HG03045 (cell line): ENCODE measurements around the gene HVCN1.
"Not testable (repeated sequence)": the region's sequence is repeated elsewhere in the genome, so short reads cannot be mapped to it uniquely, and the experiment has no call there.

Source experiments
- ATAC-seq: cut with Tn5 transposase; IDR thresholded peaks from one replicate; pipeline ENCODE4 v1.9.1; 2021; ENCODE audit warnings: mild to moderate bottlenecking, moderate library complexity; ENCODE audit not compliant: unreplicated experiment

Gene HVCN1

DNA sequence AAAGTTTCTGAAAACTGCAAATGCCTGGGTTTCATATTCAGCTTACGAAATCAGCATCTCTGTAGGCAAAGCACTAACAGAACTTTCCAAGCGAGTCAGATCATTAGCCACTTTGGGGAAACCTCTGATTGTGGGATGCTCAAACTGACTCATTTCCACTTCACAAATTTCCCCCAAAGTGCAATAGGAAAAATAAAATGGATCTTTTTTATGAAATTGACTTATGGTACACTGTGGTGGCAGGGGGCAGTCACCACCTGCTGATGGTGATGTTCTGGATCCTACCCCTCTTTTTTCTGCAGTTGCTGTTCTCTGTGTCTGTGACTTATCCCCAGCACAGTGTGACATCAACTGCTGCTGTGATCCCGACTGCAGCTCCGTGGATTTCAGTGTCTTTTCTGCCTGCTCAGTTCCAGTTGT lies 69.4 kb downstream of the HVCN1 start:
- peak; percentile 41 for ATAC-seq

DNA sequence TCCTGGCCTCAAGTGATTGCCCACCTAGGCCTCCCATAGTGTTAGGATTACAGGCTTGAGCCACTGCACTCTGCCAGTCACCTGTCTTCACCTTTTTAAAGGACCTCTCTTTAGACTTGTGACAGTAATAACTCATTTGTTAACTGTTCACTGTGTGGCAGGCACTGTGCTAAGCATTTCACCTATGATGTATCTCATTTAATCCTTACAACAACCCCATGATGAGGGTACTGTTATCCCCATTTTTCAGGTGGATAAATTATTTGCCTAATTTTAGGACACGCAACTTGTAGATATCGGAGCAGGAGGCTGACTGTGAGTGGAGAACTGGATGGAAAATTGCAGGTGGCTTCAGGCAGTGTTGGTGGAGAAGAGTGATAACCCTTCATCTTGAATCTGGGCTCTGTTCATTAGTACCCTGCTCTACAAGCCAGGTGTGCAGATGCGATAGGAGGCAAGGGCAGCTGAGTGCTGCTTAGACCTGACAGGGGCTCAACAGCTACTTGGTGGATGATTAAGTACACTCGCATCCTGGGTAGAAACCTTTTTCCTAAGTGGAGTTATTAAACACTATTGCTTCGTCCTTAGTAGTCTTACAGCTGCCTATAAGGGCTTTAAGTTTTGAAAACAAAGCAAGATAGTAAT lies 72.3 kb downstream of the HVCN1 start:
- no peak for ATAC-seq

DNA sequence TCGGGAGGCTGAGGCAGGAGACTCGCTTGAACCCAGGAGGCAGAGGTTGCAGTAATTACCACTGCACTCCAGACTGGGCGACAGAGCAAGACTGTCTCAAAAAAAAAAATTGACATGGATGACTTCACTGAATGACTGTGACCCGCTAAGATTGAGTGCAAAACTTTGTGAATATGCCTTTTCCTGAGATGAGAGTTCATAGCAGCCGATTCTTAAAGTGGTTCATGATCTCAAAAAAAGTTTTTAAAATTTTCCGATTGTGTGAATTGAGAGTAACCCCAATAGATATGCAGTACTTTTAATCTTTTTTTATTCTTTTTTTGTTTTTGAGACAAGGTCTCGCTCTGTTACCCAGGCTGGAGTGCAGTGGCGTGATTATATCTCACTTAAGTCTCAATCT lies 73.7 kb downstream of the HVCN1 start:
- no peak for ATAC-seq

DNA sequence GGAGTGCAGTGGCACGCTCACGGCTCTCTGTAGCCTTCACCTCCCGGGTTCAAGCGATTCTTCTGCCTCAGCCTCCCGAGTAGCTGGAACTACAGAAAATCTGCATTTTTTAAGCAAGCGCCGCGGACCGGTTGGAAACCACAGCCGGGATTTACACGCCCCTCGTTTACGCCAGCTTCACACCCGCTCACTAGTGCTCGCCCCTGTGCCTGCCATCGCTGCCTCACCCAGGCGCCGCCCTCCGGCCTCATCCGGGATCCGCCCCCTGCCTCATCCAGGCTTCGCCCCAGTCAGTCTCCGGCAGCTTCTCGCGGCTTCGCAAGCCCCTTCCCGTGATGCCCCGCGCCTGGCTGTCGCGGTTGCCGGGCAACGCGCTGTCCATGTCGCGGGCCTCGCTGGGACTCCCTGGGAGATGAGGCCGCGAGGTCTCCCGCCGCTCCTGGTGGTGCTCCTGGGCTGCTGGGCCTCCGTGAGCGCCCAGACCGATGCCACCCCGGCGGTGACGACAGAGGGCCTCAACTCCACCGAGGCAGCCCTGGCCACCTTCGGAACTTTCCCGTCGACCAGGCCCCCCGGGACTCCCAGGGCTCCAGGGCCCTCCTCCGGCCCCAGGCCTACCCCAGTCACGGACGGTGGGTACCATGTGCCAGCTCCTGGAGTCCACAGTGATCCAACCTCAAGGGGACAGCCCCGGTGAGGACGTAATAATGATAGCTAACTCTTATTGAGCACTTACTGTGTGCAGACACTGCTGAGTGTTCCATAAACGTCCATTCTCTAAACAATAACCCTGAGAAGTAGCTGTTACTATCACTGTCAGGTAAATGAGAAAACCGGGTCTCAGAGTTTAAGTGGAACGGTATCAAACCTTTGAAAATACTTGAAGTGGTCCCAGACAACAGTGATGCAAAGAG lies 74.9 kb downstream of the HVCN1 start, which contains the start of gene TCTN1:
TCTN1 (plus strand) TSS at position 359 of the 914 bp plus-strand sequence; CDS start at position 413, 54 bp downstream.
- peak; percentile 93 for ATAC-seq

DNA sequence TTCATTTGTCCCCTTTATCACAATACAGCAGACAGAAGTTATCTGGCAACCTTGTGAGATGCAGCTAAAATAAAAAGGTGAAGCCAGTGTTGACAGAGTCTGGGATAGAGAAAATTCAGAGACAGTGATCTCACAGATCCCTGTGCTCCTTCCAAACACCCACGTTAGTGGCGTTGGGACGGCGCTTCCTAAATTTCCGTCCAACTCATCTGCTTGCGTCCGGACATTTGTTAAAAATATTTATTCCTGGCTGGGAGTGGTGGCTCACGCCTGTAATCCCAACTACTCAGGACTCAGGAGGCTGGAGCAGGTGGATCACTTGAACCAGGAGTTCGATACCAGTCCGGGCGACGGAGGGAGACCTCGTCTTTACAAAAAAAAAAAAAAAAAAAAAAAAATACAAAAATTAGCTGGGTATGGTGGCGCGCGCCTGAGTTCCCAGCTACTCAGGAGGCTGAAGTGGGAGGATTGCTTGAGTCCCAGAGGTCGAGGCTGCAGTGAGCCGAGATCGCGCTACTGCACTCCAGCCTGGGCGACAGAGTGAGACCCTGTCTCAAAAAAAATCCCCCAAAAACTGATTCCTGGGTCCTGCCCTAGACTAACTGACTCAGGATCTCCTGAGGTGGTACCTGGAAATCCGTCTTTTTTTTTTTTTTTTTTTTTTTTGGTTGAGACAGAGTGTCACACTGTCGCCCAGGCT lies 75.7 kb downstream of the HVCN1 start:
- ATAC-seq: no peak

DNA sequence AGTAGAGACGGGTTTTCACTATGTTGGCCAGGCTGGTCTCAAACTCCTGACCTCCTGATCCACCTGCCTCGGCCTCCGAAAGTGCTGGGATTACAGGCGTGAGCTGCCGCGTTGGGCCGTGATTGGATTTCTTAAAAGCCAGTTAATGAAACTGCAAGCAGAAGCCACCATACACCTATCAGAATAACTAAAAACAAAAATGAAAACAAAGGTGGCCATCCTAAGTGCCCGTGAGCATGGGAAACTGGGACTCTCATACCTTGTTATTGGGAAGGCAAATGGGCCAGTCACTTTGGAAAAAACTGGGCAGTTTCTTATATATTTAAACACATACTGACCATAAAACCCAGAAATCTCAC lies 82.7 kb downstream of the HVCN1 start:
- no peak for ATAC-seq

DNA sequence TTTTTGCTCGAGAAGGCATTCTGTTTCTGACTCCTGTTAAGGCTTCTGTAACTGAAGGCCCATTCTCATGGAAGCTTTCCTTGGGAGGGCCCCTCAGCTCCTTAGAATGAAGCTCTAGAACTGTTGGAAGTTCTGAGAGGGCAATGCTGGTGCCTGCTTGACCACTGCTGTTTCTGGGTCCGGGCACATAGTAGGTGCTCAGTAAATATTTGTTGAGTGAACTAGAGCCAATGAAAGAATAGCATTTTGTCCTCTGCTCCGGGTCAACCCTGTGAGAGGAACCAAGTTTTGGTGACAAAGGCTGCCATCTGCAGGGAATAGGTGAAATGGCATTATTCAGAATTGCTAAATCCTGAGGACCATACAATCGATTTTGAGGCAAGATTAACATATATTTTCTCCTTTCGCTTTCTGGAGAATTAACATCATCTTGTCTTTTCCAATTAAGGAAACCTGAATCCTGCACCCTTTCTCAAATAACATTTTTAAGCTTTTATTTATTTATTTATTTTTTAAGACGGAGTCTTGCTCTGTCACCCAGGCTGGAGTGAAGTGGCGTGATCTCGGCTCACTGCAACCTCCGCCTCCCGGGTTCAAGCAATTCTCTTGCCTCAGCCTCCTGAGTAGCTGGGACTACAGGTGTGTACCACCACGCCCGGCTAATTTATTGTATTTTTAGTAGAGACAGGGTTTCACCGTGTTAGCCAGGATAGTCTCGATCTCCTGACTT lies 86.7 kb downstream of the HVCN1 start:
- ATAC-seq: not testable (repeated sequence)

DNA sequence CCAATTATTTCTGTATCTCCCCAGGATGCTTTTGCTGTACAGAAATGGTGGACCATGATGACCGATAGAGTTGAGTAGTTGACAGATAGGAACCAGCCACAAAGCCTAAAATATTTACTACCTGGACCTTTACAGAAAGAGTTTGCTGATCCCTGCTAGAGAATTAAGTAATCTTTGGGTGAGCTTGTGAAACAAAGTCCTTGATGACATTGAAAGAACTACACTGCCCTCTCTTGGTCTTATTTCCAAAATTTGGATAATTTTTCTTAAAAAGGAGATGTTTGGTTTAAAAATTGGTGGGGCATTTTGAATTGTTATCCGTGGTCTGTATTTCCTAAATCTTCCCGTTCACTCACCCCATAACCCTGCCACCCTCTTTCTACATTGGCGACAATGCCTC lies 88.7 kb downstream of the HVCN1 start:
- no peak for ATAC-seq

DNA sequence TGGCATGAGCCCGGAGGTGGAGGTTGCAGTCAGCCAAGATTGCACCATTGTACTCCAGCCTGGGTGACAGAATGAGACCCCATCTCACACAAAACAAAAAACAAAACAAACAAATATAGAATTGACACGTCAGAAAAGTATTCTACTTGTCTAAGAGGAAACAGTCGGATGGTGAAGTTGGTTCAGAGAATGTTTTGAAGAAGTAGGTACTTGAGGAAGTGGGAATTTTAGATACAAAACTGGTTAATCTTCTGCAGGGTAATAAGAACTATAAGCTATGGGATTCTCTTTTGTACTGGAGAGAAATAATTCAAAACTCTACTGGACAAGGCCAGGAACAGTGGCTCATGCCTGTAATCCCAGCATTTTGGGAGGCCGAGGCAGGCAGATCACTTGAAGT lies 89.6 kb downstream of the HVCN1 start:
- no peak for ATAC-seq
